ENCODE results near the gene FCGR2B. TPM values are rescaled to one million over a fixed set of nuclear protein-coding genes. Genes with fewer than 3 reads are reported as not detected.

Gene FCGR2B
- total RNA-seq, 1 donor from 2014 or later: 31.9 TPM

DNA sequence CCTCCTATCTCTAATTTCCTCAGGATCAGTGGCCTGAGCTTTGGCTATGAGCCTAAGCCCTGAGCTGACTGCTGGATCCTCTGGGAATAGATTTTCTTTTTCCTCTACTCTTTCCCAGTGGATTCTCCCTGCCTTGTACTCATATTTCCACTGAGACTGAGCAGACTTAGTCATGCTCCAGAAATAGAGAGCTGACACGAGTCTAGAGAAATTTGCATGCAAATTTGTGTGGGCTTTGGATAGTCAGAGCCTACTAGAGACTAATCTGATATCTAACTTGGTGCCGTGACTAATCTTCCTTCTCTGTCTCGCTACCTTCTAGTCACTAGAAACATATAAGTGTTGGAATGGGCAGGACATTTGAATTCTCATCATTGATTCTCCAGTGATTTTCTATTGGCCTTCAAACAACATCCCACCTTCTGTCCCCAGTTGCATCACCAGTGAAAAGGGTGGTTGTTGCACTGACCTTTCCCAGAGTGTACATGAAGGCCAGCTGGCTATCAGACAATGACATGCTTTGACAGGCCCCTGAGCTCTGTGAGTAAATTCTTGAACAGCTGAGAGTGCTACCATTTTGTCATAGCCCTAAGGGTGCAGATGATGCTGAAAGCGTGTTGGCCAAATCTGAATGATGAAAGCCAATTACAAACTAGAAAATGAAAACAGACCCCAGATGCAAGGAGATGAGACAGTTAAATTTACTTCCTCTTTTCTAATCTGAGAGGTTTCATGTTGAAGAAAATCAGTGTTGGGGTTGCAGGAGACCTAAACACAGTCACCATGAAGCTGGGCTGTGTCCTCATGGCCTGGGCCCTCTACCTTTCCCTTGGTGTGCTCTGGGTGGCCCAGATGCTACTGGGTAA is 43.8 kb downstream of the FCGR2B start, which contains the start of gene FCRLA:
TSS of gene FCRLA (plus strand) at position 748 of the 866 bp plus-strand sequence. CDS start at position 784, 36 bp downstream.
- ATAC-seq (no peak), DNase-seq (no peak)
- Histone ChIP-seq H3K36me3 (no peaks in the 10 kb centered on the region), H3K27me3 (ENCODE audit: low read depth) (no peaks in the 10 kb centered on the region), H3K27ac (no peak within 1 kb of the TSS), H3K9me3 (no peaks in the 10 kb centered on the region), H3K4me1 (no peaks in the 10 kb centered on the region), H3K4me3 (no peak within 1 kb of the TSS)
- TF ChIP-seq CTCF (IDR thresholded peaks at IDR 0.05): no peak
- intact Hi-C loops (cut with DNase I): no loop called here

DNA sequence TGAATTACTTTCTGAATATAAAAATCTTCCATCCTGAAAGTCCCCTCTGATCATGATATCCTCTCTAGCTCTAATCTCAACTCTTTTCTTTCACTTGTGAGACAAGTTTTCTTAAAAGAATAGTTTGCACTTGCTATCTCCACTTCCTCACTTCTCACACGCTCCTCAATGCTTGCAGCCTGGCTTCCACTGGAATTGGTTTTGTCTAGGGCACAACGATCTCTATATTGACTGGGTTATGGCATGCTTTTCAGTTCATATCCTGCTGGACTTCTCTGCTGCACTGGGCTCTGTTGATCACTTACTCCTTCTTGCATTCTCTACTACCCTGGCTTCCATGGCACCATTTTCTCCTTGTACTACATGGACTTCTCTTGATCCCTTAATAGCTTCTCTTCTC is 44.6 kb downstream of the FCGR2B start:
- no peaks in the 10 kb centered on the region for H3K36me3 ChIP-seq
- no peaks in the 10 kb centered on the region for H3K9me3 ChIP-seq
- no peaks in the 10 kb centered on the region for H3K27me3 ChIP-seq (ENCODE audit: low read depth)
- intact Hi-C loops (cut with DNase I): no loop called here
- DNase-seq (no peak), ATAC-seq (no peak)
- H3K4me1 ChIP-seq: no peaks in the 10 kb centered on the region
- no peak for TF ChIP-seq CTCF (IDR thresholded peaks at IDR 0.05)
- no peak overlapping the region for H3K4me3 ChIP-seq
- no peak overlapping the region for H3K27ac ChIP-seq

DNA sequence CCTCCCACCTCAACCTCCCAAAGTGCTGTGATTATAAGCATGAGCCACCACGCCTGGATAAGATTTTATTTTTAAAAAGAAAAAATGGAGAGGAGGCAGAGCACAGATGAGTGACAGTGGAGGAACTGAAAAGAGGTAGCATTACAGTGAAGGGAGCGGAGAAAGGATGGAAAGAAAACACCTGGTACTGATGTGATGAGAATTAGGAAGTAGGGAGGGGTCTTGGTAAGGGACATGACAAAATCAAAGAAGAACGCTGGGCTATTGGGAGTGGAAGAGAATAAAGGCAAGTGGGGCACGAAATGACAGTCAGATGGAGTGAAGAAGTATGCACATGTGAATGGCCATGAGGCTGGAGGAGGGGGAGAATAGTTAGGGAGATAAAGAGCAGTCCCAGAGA is 46.4 kb downstream of the FCGR2B start:
- Histone ChIP-seq H3K27me3 (ENCODE audit: low read depth) (no peaks in the 10 kb centered on the region), H3K4me3 (no peak overlapping the region), H3K9me3 (no peaks in the 10 kb centered on the region), H3K4me1 (no peaks in the 10 kb centered on the region), H3K36me3 (no peaks in the 10 kb centered on the region), H3K27ac (no peak overlapping the region)
- ATAC-seq: no peak
- no peak for DNase-seq
- intact Hi-C loops (cut with DNase I): no loop called here
- no peak for TF ChIP-seq CTCF (IDR thresholded peaks at IDR 0.05)

GRCh38 chr1:161710560-161710959 is 47.6 kb downstream of the FCGR2B start:
- Histone ChIP-seq H3K9me3 (no peaks in the 10 kb centered on the region), H3K36me3 (no peaks in the 10 kb centered on the region), H3K27me3 (ENCODE audit: low read depth) (no peaks in the 10 kb centered on the region), H3K4me3 (no peak overlapping the region), H3K4me1 (no peaks in the 10 kb centered on the region), H3K27ac (no peak overlapping the region)
- intact Hi-C loops (cut with DNase I): no loop called here
- DNase-seq (no peak), ATAC-seq (no peak)
- no peak for TF ChIP-seq CTCF (IDR thresholded peaks at IDR 0.05)

GRCh38 chr1:161718559-161719324 is 55.8 kb downstream of the FCGR2B start:
- intact Hi-C loops (cut with DNase I): no loop called here
- DNase-seq (no peak), ATAC-seq (no peak)
- no peaks in the 10 kb centered on the region for H3K9me3 ChIP-seq
- H3K4me1 ChIP-seq: peaks cover 4% of the 10 kb centered on the region
- no peak overlapping the region for H3K4me3 ChIP-seq
- no peak overlapping the region for H3K27ac ChIP-seq
- peaks cover 7% of the 10 kb centered on the region for H3K27me3 ChIP-seq (ENCODE audit: low read depth)
- TF ChIP-seq CTCF (IDR thresholded peaks at IDR 0.05): no peak
- H3K36me3 ChIP-seq: no peaks in the 10 kb centered on the region
